Fibroblast of gingiva (primary cell): ENCODE results near the gene LORICRIN.

ENCODE experiments used
- DNase-seq: peaks from one replicate; pipeline ENCODE4 v3.0.0-alpha.2; 2011; ENCODE audit warnings: low read depth

The LORICRIN gene

GRCh38 chr1:153306303-153307220, 47.1 kb downstream of the LORICRIN start:
- DNase-seq = no peak

- DNase-seq = no peak
Observed at GRCh38 chr1:153307221-153307600, 47.7 kb downstream of the LORICRIN start.

GRCh38 chr1:153308540-153308939, 49.1 kb downstream of the LORICRIN start:
- DNase-seq = no peak

- no peak for DNase-seq
Observed at GRCh38 chr1:153309441-153309840, 50.0 kb downstream of the LORICRIN start.

- DNase-seq = no peak
Observed at GRCh38 chr1:153310526-153310925, 51.0 kb downstream of the LORICRIN start.
